ENCODE results near the gene LMAN1. TPM values are rescaled to one million over a fixed set of nuclear protein-coding genes. Genes with fewer than 3 reads are reported as not detected.
A peak's percentile ranks its signal among the peaks of the same experiment; 100 is the strongest.

Gene LMAN1
- total and polyA plus RNA-seq, 2 of the 13 experiments (the other 11 are each of a cell fraction or from before 2014, with no cell fraction given): 127 to 131 TPM

DNA sequence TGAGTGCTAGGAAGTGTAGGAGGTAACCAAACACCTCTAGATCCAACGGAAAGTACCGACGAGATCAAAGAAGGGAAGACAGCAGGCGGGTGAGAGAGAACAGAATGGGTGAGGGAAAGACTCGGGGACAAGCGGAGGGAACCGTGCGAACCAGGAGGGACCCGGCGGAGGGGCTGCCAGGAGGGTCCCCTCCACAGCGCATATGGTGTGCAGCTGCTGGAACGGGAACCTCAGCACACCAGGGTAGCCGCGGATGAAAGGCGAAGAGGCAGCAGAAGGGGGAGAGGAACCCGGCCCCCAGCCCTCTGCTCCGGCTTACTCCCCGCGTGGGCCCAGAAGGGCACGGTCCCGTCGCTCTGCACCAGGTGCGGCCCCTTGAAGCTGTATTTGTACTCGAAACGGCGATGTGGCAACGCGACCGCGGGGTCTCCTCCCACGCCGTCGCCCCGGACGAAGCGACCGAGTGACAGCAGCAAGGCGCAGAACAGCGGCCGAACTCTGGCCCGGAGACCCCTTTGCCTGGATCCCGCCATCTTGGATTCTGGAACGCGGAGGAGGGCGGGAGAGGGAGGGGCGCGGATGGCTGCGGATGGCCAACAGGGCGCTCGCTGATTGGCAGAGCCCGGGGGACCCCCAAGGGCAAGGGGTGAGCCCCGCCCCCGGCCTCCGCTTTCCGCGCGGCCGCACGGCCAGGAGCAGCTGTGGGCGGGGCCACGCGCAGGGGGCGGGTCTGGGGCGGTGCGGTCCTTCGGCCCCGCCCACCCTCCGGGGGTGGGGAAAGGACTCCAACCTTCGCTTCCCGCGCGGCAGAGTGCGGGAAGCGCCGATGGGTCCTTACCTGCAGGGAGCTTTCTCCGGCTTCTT is at the start of gene LMAN1 (continued):
- TF ChIP-seq NPAS2 (CRISPR knock-in tag; IDR thresholded peaks at IDR 0.05; ENCODE audit: borderline replicate concordance) (no peak), SSRP1 (CRISPR knock-in tag; IDR thresholded peaks at IDR 0.05) (no peak), E2F2 (CRISPR knock-in tag; IDR thresholded peaks at IDR 0.05; ENCODE audit: borderline replicate concordance) (no peak), KLF12 (CRISPR knock-in tag; IDR thresholded peaks at IDR 0.05; ENCODE audit: borderline replicate concordance) (peak; percentile 35; the same call in 1 of the 2 replicates), RARA (CRISPR knock-in tag; IDR thresholded peaks at IDR 0.05) (peak; percentile 60), TGIF2 (CRISPR knock-in tag; IDR thresholded peaks at IDR 0.05) (peak; percentile 66; the same call in 1 of the 2 replicates), STAT5B (CRISPR knock-in tag; IDR thresholded peaks at IDR 0.05) (0 out of 2 replicates have a peak, but pooled peaks have one; percentile 54), ZNF879 (CRISPR knock-in tag; IDR thresholded peaks at IDR 0.05) (peak; percentile 84; the same call in 1 of the 2 replicates), ZNF549 (CRISPR knock-in tag; IDR thresholded peaks at IDR 0.05) (no peak), PAF1 (CRISPR knock-in tag; IDR thresholded peaks at IDR 0.05) (no peak), ZSCAN31 (CRISPR knock-in tag; IDR thresholded peaks at IDR 0.05; ENCODE audit: low read depth) (0 out of 2 replicates have a peak, but pooled peaks have one; percentile 61), PREB (CRISPR knock-in tag; IDR thresholded peaks at IDR 0.05) (no peak), ZNF263 (CRISPR knock-in tag; IDR thresholded peaks at IDR 0.05) (no peak), NFYC (CRISPR knock-in tag; IDR thresholded peaks at IDR 0.05) (peak; percentile 81)
- TF ChIP-seq, protein P1, sequence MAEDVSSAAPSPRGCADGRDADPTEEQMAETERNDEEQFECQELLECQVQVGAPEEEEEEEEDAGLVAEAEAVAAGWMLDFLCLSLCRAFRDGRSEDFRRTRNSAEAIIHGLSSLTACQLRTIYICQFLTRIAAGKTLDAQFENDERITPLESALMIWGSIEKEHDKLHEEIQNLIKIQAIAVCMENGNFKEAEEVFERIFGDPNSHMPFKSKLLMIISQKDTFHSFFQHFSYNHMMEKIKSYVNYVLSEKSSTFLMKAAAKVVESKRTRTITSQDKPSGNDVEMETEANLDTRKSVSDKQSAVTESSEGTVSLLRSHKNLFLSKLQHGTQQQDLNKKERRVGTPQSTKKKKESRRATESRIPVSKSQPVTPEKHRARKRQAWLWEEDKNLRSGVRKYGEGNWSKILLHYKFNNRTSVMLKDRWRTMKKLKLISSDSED (CRISPR knock-in tag; IDR thresholded peaks at IDR 0.05): no peak
- TF ChIP-seq, protein P2, sequence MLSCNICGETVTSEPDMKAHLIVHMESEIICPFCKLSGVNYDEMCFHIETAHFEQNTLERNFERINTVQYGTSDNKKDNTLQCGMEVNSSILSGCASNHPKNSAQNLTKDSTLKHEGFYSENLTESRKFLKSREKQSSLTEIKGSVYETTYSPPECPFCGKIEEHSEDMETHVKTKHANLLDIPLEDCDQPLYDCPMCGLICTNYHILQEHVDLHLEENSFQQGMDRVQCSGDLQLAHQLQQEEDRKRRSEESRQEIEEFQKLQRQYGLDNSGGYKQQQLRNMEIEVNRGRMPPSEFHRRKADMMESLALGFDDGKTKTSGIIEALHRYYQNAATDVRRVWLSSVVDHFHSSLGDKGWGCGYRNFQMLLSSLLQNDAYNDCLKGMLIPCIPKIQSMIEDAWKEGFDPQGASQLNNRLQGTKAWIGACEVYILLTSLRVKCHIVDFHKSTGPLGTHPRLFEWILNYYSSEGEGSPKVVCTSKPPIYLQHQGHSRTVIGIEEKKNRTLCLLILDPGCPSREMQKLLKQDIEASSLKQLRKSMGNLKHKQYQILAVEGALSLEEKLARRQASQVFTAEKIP (CRISPR knock-in tag; IDR thresholded peaks at IDR 0.05; ENCODE audit: borderline replicate concordance): no peak
- TF ChIP-seq, protein P3, sequence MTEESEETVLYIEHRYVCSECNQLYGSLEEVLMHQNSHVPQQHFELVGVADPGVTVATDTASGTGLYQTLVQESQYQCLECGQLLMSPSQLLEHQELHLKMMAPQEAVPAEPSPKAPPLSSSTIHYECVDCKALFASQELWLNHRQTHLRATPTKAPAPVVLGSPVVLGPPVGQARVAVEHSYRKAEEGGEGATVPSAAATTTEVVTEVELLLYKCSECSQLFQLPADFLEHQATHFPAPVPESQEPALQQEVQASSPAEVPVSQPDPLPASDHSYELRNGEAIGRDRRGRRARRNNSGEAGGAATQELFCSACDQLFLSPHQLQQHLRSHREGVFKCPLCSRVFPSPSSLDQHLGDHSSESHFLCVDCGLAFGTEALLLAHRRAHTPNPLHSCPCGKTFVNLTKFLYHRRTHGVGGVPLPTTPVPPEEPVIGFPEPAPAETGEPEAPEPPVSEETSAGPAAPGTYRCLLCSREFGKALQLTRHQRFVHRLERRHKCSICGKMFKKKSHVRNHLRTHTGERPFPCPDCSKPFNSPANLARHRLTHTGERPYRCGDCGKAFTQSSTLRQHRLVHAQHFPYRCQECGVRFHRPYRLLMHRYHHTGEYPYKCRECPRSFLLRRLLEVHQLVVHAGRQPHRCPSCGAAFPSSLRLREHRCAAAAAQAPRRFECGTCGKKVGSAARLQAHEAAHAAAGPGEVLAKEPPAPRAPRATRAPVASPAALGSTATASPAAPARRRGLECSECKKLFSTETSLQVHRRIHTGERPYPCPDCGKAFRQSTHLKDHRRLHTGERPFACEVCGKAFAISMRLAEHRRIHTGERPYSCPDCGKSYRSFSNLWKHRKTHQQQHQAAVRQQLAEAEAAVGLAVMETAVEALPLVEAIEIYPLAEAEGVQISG (CRISPR knock-in tag; IDR thresholded peaks at IDR 0.05): peak; percentile 82
